Stimulated activated naive CD8-positive, alpha-beta T cell treated with anti-CD3 and anti-CD28 coated beads, Interleukin-15, amount 100 ng/mL, for 72 hours (primary cell): ENCODE measurements around the gene CDH13.

Source experiments
- ATAC-seq: fragments of 150-1000 bp; cut with Tn5 transposase; 2 replicates; pipeline ENCODE4 v1.10.0; 2021; ENCODE audit warnings: mild to moderate bottlenecking, moderate library complexity
- DNase-seq, 2 donors: peaks; one replicate each; pipeline ENCODE4 v3.0.0; 2021 to 2022
- H3K27ac Mint-ChIP-seq, 2 donors: one replicate each; pipeline ENCODE4 v1.8.0; 2022; ENCODE audit warnings: mild to moderate bottlenecking in 2 of 2, mixed read lengths in 2 of 2, moderate library complexity in 2 of 2
- H3K27me3 Mint-ChIP-seq: one replicate; pipeline ENCODE4 v1.8.0; 2022; ENCODE audit warnings: mixed read lengths
- H3K4me1 Mint-ChIP-seq: one replicate; pipeline ENCODE4 v1.8.0; 2022; ENCODE audit warnings: mild to moderate bottlenecking, mixed read lengths
- H3K4me3 Mint-ChIP-seq, 2 donors: one replicate each; pipeline ENCODE4 v1.8.0; 2022; ENCODE audit warnings: mild to moderate bottlenecking in 2 of 2, mixed read lengths in 2 of 2, moderate library complexity in 1 of 2
- H3K9me3 Mint-ChIP-seq, 2 donors: one replicate each; pipeline ENCODE4 v1.8.0; 2022; ENCODE audit warnings: mixed read lengths in 2 of 2

The CDH13 gene

DNA sequence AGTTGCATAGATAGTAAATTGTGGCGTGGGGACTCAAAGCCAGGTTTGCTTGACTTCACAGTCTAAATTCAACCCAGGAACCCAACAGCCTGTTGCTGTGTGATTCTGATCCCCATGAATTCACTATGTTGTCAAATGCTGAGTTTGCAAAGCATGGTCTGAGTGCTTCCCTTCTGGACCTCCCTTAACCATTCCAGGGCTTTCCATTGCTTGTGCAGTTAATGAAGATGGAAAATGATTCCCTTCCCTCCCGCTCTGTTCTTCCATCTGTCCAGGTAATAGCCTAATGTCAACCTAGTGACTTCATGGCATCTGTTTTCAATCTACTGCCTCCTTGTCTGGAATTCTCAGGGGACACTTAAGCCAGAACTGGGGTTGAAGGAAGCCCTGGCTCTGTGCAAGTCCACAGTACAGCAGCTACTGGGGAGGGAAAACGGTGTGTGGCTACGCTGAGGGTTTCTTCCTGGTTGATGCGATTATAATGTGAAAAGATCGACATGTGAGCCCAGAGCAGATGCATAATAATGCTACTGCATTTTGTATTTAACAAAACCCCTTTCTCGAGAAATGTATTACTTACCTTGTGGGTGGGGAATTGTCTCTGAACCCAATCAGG, 206.7 kb downstream of the CDH13 start:
- no peak overlapping the region for H3K27ac Mint-ChIP-seq
- ATAC-seq (no peak), DNase-seq (no peak)
- H3K4me1 Mint-ChIP-seq, result no peaks in the 10 kb centered on the region
- H3K4me3 Mint-ChIP-seq, result no peak overlapping the region
- no peaks in the 10 kb centered on the region for H3K27me3 Mint-ChIP-seq
- H3K9me3 Mint-ChIP-seq, result no peaks in the 10 kb centered on the region

DNA sequence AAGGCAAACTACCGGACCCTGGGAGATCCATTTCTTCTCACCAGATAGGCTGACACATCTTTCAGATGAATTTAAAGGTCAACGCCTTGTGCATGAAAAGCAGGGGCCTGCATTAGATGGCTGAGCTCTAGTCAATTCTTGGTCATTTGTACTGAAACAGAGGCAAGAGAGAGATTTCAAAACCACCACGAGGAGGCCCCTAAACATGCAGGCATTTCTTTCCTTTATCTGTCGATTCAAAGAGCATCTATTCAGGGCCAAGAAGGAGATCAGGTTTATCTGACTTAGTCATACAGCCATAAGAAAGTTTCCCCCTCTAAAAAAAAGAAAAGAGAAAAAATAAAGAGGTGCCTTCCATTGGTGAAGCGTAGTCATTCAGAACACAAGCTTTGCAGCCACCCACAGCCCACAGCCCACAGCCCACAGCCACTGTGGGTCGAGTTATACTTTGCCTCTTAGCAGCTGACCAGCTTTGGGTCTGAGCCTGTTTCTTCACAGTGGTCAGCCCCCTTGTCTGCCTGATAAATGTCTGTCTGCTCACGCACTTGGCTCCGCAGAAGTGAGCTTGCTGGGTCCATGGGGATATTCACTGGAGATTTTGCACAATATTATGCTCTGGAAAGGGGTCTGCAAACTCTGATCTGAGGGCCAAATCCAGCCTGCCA, 207.5 kb downstream of the CDH13 start:
- Mint-ChIP-seq H3K4me1 (no peaks in the 10 kb centered on the region), H3K27ac (no peak overlapping the region), H3K27me3 (no peaks in the 10 kb centered on the region), H3K9me3 (no peaks in the 10 kb centered on the region), H3K4me3 (no peak overlapping the region)
- DNase-seq (no peak), ATAC-seq (no peak)

DNA sequence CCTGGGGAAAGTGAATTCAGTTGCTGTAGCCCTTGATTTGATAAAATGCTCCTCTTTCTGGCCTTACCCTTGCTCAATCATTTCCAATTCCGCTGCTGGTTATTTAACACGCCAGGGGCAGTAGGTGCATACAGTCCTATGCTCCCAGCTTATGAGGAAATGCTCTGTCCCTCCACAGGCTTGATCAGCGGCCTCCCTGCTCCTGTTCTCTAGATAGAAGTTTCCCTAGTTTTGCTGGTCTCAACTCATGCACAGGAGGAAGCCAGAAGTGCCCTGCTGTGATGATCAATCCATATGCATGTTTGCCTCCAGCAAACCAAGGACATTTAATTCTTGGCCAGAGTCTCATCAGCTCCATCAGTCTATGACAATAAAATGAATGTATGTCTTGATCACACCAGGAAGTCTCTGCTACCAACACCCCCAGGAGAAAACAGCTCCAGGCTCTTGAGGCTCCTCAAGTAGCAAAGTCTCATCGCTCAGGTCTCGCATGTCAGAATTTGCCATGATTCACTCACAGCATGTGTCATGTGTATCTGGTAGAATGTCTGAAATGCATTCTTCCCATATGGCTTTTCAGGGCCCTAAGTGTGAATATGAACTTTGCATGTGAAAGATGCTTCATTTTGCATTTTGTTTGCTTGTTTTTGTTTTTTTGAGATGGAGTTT, 208.9 kb downstream of the CDH13 start:
- no peak overlapping the region for H3K27ac Mint-ChIP-seq
- H3K4me1 Mint-ChIP-seq, result no peaks in the 10 kb centered on the region
- H3K4me3 Mint-ChIP-seq, result no peak overlapping the region
- no peak for DNase-seq
- no peaks in the 10 kb centered on the region for H3K27me3 Mint-ChIP-seq
- peaks cover 0 to 7% of the 10 kb centered on the region in 2 donors for H3K9me3 Mint-ChIP-seq
- no peak for ATAC-seq

DNA sequence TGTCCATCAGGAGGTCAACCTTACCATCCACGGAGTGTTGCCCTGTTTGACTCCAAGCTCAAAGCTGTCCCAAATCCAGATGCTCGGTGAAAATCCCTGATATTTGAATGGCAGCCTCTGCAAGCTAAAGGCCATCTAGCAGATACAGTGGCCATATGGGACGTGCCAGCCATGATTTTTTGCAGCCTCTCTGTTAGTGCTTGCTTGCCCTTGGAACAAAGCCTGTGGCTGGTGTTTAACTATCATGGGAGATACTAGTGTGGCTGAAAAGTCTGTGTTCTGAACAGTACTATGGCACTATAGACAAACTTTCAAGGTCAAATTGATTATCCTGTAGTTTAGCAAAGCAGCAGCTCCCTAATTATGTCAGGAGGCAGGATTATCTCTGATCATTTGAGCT, 214.3 kb downstream of the CDH13 start:
- no peaks in the 10 kb centered on the region for H3K4me1 Mint-ChIP-seq
- no peaks in the 10 kb centered on the region for H3K27me3 Mint-ChIP-seq
- H3K9me3 Mint-ChIP-seq, result peaks cover 6 to 7% of the 10 kb centered on the region in 2 donors
- no peak overlapping the region for H3K27ac Mint-ChIP-seq
- H3K4me3 Mint-ChIP-seq, result no peak overlapping the region
- DNase-seq (no peak), ATAC-seq (no peak)

DNA sequence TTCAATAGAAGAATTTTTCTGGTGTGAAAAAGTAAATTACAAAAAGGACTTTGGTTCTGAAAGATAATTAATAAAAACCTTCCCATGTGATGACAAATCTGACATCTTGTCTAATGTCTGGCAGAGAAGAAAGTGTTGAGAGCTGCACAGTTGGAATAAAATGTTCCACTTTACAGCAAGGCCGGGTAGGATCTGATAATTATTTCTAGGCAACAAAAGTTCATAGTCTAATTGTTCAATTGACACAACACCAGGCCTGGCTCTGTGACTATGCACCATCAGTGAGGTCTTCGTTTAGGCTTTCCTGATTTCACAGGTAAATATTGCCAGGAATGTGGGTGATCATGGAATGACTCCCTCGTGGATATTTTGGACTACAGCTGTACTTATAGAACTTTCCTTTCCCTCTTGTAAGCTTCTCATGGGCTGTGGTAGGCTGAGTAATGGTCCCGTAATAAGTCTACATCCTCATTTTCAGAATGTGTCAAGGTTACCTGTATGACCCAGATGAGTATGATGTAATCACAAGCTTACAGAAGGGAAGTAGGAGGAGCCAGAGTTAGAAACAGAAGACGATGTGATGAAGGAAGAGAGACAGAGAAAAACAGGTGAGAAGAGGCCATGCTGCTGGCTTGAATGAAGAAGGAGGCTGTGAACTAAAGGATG, 217.0 kb downstream of the CDH13 start:
- no peak overlapping the region for H3K27ac Mint-ChIP-seq
- DNase-seq (no peak), ATAC-seq (no peak)
- H3K4me3 Mint-ChIP-seq, result no peak overlapping the region
- peaks cover 6 to 7% of the 10 kb centered on the region in 2 donors for H3K9me3 Mint-ChIP-seq
- H3K4me1 Mint-ChIP-seq, result no peaks in the 10 kb centered on the region
- H3K27me3 Mint-ChIP-seq, result no peaks in the 10 kb centered on the region

DNA sequence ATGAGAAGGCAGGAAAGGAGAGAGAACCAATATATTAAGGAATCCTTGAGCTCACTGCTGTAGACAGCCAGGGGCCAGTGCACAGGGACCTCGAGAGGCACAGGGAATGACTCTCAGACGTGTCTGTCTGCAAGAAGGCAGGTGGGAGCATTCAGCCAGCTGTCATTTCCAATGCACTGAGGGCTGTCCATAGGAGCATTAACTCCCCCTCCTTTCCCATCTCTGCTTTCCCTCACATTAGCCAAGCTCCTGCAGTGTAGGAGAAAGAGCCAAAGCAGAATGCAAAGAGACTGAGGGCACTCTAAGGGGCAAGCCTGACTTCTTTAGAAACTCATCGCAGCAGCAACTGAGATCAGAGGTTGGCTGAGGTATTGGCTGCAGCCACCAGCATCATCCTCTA, 218.3 kb downstream of the CDH13 start:
- Mint-ChIP-seq H3K4me3 (no peak overlapping the region), H3K4me1 (no peaks in the 10 kb centered on the region), H3K27me3 (no peaks in the 10 kb centered on the region), H3K27ac (no peak overlapping the region), H3K9me3 (peaks cover 3 to 6% of the 10 kb centered on the region in 2 donors)
- DNase-seq (no peak), ATAC-seq (no peak)

DNA sequence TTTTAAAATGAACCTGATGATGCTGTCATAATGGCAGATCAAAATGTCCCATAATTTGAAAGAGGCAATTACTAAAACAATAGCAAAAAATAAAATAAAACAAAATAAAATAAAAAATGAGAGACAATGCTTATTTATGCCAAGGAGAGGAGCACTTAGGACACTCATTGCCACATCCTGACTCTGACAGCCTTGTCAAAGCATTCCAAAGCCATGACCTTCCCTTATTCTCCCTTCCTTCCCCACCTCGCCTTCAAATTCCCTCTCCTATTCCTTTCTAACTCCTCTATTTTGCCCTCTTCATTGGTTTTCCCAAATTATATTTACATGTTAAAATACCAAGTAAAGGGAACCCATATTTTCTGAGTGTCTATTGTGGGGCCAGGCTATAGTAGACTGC, 220.0 kb downstream of the CDH13 start:
- no peaks in the 10 kb centered on the region for H3K4me1 Mint-ChIP-seq
- ATAC-seq (no peak), DNase-seq (no peak)
- no peaks in the 10 kb centered on the region for H3K27me3 Mint-ChIP-seq
- H3K9me3 Mint-ChIP-seq, result peaks cover 0 to 6% of the 10 kb centered on the region in 2 donors
- no peak overlapping the region for H3K4me3 Mint-ChIP-seq
- H3K27ac Mint-ChIP-seq, result no peak overlapping the region

DNA sequence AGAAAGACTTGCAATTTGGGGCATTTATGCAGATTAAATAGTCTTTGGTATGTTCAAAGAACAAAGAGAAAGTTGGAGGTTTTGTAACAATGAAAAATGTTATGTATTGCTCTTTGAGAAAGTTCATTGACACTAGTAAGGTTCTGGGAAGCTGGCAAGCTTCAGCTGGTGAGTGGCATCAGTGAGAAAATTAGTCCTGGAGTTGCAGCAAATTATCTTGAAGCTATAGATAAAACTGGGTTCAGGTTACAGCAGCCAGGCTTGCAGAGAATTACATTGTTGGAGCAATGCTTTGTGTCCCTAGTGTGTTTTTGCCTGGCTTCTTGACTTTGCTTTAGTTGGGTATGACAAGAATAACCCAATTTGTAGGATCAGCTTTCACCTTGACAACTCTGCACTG, 221.2 kb downstream of the CDH13 start:
- Mint-ChIP-seq H3K9me3 (peaks cover 0 to 6% of the 10 kb centered on the region in 2 donors), H3K27ac (no peak overlapping the region), H3K4me3 (no peak overlapping the region), H3K4me1 (no peaks in the 10 kb centered on the region), H3K27me3 (no peaks in the 10 kb centered on the region)
- DNase-seq (no peak), ATAC-seq (no peak)

DNA sequence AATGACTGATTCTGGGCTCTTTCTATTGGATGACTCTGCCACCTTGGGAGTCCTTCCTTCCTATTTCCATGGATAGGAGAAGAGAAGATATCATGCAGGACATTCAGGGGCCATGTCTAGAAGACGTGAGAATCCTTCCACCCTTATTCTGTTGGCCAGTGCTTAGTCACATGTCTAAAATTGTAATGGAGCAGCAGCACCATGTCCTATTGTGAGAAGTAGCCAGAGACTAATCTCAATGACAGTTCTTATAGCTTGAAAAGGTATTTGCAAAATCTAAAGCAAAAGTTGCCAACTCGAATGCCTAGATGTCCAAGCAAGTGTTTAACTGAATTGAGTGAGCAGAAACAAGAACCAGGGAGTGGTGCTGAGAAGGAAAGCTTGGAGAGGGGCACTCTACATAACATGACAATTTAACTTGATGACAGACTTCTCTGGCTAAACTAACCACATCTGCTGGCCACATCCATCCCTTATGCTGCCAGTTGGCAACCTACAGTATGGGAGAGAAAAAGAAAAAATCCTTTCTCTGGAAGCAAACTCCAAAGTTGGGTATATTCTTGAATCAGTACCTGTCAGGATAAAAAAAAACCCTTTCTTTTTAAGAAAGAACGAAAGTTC, 225.7 kb downstream of the CDH13 start:
- DNase-seq (no peak), ATAC-seq (no peak)
- Mint-ChIP-seq H3K27ac (no peak overlapping the region), H3K4me1 (no peaks in the 10 kb centered on the region), H3K9me3 (no peaks in the 10 kb centered on the region), H3K4me3 (no peak overlapping the region), H3K27me3 (no peaks in the 10 kb centered on the region)

DNA sequence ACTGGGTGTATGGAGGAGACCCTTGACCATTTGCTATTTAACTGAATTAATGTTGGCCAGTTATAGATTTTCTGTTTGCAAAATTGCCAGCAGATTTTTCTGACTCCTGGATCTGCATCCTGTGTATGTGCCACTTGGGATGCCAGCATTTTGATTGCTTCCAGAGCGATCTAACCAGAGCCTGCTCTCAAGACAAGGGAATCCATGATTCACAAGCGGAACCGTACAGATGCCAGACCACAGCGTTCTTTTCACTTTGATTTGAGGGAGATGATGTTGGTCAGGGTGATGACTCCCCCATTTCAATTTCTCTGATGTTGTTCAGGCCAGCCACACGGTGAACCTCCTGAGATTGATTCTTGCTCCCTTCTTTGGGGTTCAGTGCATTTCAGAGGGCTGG, 228.7 kb downstream of the CDH13 start:
- H3K9me3 Mint-ChIP-seq, result no peaks in the 10 kb centered on the region
- DNase-seq (no peak), ATAC-seq (no peak)
- no peaks in the 10 kb centered on the region for H3K4me1 Mint-ChIP-seq
- H3K27me3 Mint-ChIP-seq, result no peaks in the 10 kb centered on the region
- no peak overlapping the region for H3K27ac Mint-ChIP-seq
- no peak overlapping the region for H3K4me3 Mint-ChIP-seq

DNA sequence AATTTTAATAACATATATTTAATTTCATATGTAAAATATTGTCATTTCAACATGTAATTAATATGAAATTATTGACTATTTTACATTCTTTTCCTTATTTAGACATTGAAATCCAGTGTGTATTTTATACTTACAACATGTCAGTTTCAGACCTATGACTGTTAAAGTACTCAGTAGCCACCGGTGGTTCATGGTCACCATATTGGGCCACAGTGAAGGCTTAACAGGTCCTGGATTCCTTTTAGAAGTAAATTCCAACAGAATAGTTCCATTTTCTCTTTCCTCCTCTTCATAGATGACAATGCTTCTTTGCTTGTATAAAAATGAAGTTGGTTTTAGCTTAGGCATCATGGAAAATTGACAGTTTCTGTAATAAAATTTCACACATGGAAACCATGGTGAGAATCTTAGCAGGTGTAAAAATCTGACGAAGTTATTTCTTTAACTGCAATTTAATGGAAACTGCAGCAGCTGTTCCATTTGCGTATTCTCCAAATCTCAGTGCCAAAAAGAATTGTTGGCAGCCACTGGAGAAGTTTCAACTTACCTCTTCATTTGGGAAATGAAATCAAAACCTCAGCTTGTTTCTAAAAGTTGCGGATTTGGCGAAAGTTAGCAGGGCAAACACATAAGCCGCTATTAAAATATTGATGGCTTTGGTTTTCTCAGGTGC, 231.1 kb downstream of the CDH13 start:
- DNase-seq, result no peak
- peaks cover 0 to 7% of the 10 kb centered on the region in 2 donors for H3K9me3 Mint-ChIP-seq
- no peak overlapping the region for H3K4me3 Mint-ChIP-seq
- no peaks in the 10 kb centered on the region for H3K27me3 Mint-ChIP-seq
- no peak for ATAC-seq
- H3K4me1 Mint-ChIP-seq, result no peaks in the 10 kb centered on the region
- H3K27ac Mint-ChIP-seq, result no peak overlapping the region

DNA sequence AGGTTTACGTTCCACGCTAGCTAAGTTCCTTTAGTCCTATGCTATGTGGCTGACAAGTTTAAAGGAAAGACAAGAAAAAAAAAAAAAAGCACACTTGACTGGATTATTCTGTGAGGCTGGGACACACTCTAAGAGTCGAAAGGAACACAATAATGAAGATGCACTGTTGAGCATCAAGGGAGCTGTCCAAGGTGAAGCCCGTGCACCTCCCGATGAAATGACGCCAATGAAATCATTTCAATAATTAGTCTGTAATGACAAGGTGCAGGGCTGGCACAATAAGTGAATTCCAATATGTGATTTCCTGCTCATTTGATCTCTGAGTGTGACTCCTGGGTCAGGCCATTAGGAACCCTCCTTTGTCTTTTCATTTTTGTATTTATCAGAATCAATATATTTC, 232.9 kb downstream of the CDH13 start:
- H3K4me3 Mint-ChIP-seq, result no peak overlapping the region
- no peaks in the 10 kb centered on the region for H3K4me1 Mint-ChIP-seq
- H3K27me3 Mint-ChIP-seq, result no peaks in the 10 kb centered on the region
- DNase-seq, result no peak
- ATAC-seq, result no peak
- peaks cover 0 to 13% of the 10 kb centered on the region in 2 donors for H3K9me3 Mint-ChIP-seq
- H3K27ac Mint-ChIP-seq, result no peak overlapping the region

DNA sequence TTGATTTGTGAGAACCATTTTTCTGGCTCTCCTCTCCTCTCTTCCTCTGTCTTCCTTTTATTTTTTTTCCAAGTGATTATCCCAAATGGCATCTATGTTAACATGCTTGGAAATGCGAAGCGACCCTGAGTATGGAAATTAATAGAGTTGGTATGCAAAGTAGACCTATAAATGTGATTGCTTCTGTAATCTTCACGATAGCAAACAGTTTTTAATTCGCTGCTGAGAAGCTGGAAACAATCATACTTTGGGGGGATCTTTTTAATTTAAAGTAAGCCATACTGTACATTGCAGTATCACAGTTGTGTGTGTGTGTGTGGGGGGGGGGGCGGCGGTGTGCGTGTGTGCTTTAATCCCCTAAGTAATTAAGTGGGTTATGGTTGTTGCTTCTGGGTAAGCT, 233.3 kb downstream of the CDH13 start:
- no peak for DNase-seq
- no peaks in the 10 kb centered on the region for H3K27me3 Mint-ChIP-seq
- no peak for ATAC-seq
- peaks cover 0 to 17% of the 10 kb centered on the region in 2 donors for H3K9me3 Mint-ChIP-seq
- H3K27ac Mint-ChIP-seq, result no peak overlapping the region
- no peaks in the 10 kb centered on the region for H3K4me1 Mint-ChIP-seq
- no peak overlapping the region for H3K4me3 Mint-ChIP-seq

DNA sequence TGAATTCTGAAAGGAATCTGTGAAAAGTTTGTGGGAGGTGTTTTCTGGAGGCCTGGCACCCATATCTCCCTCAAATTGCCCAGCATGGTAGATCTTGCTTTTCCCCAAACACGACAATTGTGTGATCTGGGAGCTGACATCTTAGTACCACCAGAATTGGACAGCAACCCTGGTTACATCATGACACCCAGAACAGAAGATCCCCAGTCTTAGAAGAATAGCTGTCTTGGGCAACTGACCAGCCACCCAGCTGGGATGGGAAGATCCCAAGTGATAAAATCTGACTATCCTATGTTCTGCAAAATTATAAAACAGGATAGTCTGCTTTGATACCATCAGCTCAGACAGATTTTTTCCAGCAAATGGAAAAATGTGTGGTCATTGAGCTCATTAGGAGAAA, 235.3 kb downstream of the CDH13 start:
- DNase-seq (no peak), ATAC-seq (no peak)
- Mint-ChIP-seq H3K4me3 (no peak overlapping the region), H3K27ac (no peak overlapping the region), H3K27me3 (no peaks in the 10 kb centered on the region), H3K9me3 (peaks cover 0 to 35% of the 10 kb centered on the region in 2 donors), H3K4me1 (no peaks in the 10 kb centered on the region)

DNA sequence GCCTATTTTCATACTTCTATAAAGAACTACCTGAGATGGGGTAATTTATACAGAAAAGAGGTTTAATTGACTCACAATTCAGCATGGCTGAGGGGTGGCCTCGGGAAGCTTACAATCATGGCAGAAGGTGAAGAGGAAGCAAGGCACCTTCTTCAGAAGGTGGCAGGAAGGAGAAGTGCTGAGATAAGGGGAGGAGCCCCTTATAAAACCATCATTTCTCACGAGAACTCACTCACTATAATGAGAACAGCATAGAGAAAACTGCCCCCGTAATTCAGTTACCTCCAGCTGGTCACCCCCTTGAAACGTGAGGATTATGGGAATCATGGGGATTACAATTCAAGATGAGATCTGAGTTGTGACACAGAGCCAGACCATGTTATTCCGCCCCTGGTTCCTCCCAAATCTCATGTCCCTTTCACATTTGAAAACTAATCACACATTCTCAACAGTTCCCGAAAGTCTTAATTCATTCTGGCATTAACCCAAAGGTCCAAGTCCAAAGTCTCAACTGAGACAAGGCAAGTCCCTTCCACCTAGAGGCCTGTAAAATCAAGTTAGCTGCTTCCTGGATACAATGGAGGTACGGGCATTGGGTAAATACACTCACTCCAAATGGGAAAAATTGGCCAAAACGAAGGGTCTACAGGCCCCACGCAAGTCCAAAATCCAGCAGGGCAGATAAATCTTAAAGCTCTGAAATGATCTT, 237.7 kb downstream of the CDH13 start:
- ATAC-seq, result no peak
- H3K4me3 Mint-ChIP-seq, result no peak overlapping the region
- no peaks in the 10 kb centered on the region for H3K4me1 Mint-ChIP-seq
- peaks cover 0 to 35% of the 10 kb centered on the region in 2 donors for H3K9me3 Mint-ChIP-seq
- DNase-seq, result no peak
- no peak overlapping the region for H3K27ac Mint-ChIP-seq
- H3K27me3 Mint-ChIP-seq, result no peaks in the 10 kb centered on the region
